Measurements from ENCODE around the gene B4GALT1.
"Not testable (repeated sequence)": the region's sequence is repeated elsewhere in the genome, so short reads cannot be mapped to it uniquely, and the experiment has no call there.

Gene B4GALT1

GRCh38 chr9:33092634-33093033 is 74.5 kb downstream of the B4GALT1 start:
- H3K79me1 ChIP-seq (replicated peaks; ENCODE audit: low read length, poor library complexity, severe bottlenecking), result no peaks in the 10 kb centered on the region
- no peaks in the 10 kb centered on the region for H3K4me1 ChIP-seq (ENCODE audit: control insufficient read depth, insufficient read depth, low read depth, low read length)
- no peaks in the 10 kb centered on the region for H3K9me3 ChIP-seq (ENCODE audit: control insufficient read depth, low read length)
- H2BK12ac ChIP-seq (ENCODE audit: low read length in 2 of 2), result no peak overlapping the region
- no peaks in the 10 kb centered on the region for H3K27me3 ChIP-seq (ENCODE audit: control insufficient read depth in 1 of 2, insufficient read depth in 1 of 2, low read length in 2 of 2)
- no peak overlapping the region for H2AK5ac ChIP-seq (ENCODE audit: low read length, severe bottlenecking)
- 60% methylated on average over 4 of the region's 5 CpGs for WGBS
- no peaks in the 10 kb centered on the region for H3K36me3 ChIP-seq (ENCODE audit: control insufficient read depth in 1 of 2, insufficient read depth in 2 of 2, low read depth in 1 of 2, low read length in 2 of 2)
- no peak overlapping the region for H4K8ac ChIP-seq (ENCODE audit: low read length)
- no peak overlapping the region for H2BK120ac ChIP-seq (ENCODE audit: low read depth, low read length)
- no peak overlapping the region for H2AFZ ChIP-seq (ENCODE audit: low read depth, low read length)
- H3K4me3 ChIP-seq (ENCODE audit: insufficient read depth in 1 of 2, low read depth in 1 of 2, low read length in 2 of 2), result no peak overlapping the region
- no peak overlapping the region for H2BK5ac ChIP-seq (ENCODE audit: low read depth, low read length, poor library complexity, severe bottlenecking)
- DNase-seq, result no peak
- H3K9ac ChIP-seq (ENCODE audit: low read length), result no peak overlapping the region
- no peak overlapping the region for H3K23ac ChIP-seq (ENCODE audit: low read length in 2 of 2)
- H2BK15ac ChIP-seq (ENCODE audit: low read depth, poor library complexity, severe bottlenecking), result no peak overlapping the region
- no peak overlapping the region for H4K91ac ChIP-seq (ENCODE audit: low read length)
- H3K4ac ChIP-seq (ENCODE audit: low read depth in 1 of 2, low read length in 2 of 2), result no peak overlapping the region
- no peak overlapping the region for H3K4me2 ChIP-seq (ENCODE audit: low read length, poor library complexity, severe bottlenecking)
- no peak overlapping the region for H3K27ac ChIP-seq (ENCODE audit: low read length, poor library complexity, severe bottlenecking)
- H3K18ac ChIP-seq (ENCODE audit: low read depth in 1 of 2, low read length in 2 of 2), result no peak overlapping the region
- no peak overlapping the region for H3K14ac ChIP-seq (ENCODE audit: low read length in 2 of 2)

- not testable (repeated sequence) for H3K4me2 ChIP-seq (ENCODE audit: low read length, poor library complexity, severe bottlenecking); H3K79me1 ChIP-seq (replicated peaks; ENCODE audit: low read length, poor library complexity, severe bottlenecking); H3K9ac ChIP-seq (ENCODE audit: low read length); H3K36me3 ChIP-seq (ENCODE audit: control insufficient read depth in 1 of 2, insufficient read depth in 2 of 2, low read depth in 1 of 2, low read length in 2 of 2); H2AFZ ChIP-seq (ENCODE audit: low read depth, low read length); H2BK12ac ChIP-seq (ENCODE audit: low read length in 2 of 2); H2BK5ac ChIP-seq (ENCODE audit: low read depth, low read length, poor library complexity, severe bottlenecking); H4K91ac ChIP-seq (ENCODE audit: low read length); DNase-seq; H3K4me1 ChIP-seq (ENCODE audit: control insufficient read depth, insufficient read depth, low read depth, low read length); H3K27me3 ChIP-seq (ENCODE audit: control insufficient read depth in 1 of 2, insufficient read depth in 1 of 2, low read length in 2 of 2); H3K9me3 ChIP-seq (ENCODE audit: control insufficient read depth, low read length); H3K14ac ChIP-seq (ENCODE audit: low read length in 2 of 2); H3K23ac ChIP-seq (ENCODE audit: low read length in 2 of 2); H2BK120ac ChIP-seq (ENCODE audit: low read depth, low read length); H3K27ac ChIP-seq (ENCODE audit: low read length, poor library complexity, severe bottlenecking); H4K8ac ChIP-seq (ENCODE audit: low read length); H2BK15ac ChIP-seq (ENCODE audit: low read depth, poor library complexity, severe bottlenecking); H3K18ac ChIP-seq (ENCODE audit: low read depth in 1 of 2, low read length in 2 of 2); H2AK5ac ChIP-seq (ENCODE audit: low read length, severe bottlenecking); H3K4ac ChIP-seq (ENCODE audit: low read depth in 1 of 2, low read length in 2 of 2); H3K4me3 ChIP-seq (ENCODE audit: insufficient read depth in 1 of 2, low read depth in 1 of 2, low read length in 2 of 2)
- WGBS, result 89% methylated on average over 8 of the region's 9 CpGs
Measured at GRCh38 chr9:33085672-33086071, 81.5 kb downstream of the B4GALT1 start.

GRCh38 chr9:33082538-33083326 is 84.4 kb downstream of the B4GALT1 start:
- Histone ChIP-seq H2BK15ac (ENCODE audit: low read depth, poor library complexity, severe bottlenecking) (no peak overlapping the region), H3K36me3 (ENCODE audit: control insufficient read depth in 1 of 2, insufficient read depth in 2 of 2, low read depth in 1 of 2, low read length in 2 of 2) (no peaks in the 10 kb centered on the region), H3K4ac (ENCODE audit: low read depth in 1 of 2, low read length in 2 of 2) (no peak overlapping the region), H4K8ac (ENCODE audit: low read length) (peak overlapping the region; percentile 71), H2BK5ac (ENCODE audit: low read depth, low read length, poor library complexity, severe bottlenecking) (no peak overlapping the region), H3K9ac (ENCODE audit: low read length) (no peak overlapping the region), H3K18ac (ENCODE audit: low read depth in 1 of 2, low read length in 2 of 2) (no peak overlapping the region), H3K4me1 (ENCODE audit: control insufficient read depth, insufficient read depth, low read depth, low read length) (peaks cover 3% of the 10 kb centered on the region), H3K27me3 (ENCODE audit: control insufficient read depth in 1 of 2, insufficient read depth in 1 of 2, low read length in 2 of 2) (no peaks in the 10 kb centered on the region), H2BK120ac (ENCODE audit: low read depth, low read length) (no peak overlapping the region), H3K23ac (ENCODE audit: low read length in 2 of 2) (no peak overlapping the region), H3K4me3 (ENCODE audit: insufficient read depth in 1 of 2, low read depth in 1 of 2, low read length in 2 of 2) (no peak overlapping the region), H3K79me1 (replicated peaks; ENCODE audit: low read length, poor library complexity, severe bottlenecking) (no peaks in the 10 kb centered on the region), H2AK5ac (ENCODE audit: low read length, severe bottlenecking) (no peak overlapping the region), H3K4me2 (ENCODE audit: low read length, poor library complexity, severe bottlenecking) (no peak overlapping the region), H3K14ac (ENCODE audit: low read length in 2 of 2) (no peak overlapping the region), H2AFZ (ENCODE audit: low read depth, low read length) (no peak overlapping the region), H4K91ac (ENCODE audit: low read length) (no peak overlapping the region), H2BK12ac (ENCODE audit: low read length in 2 of 2) (no peak overlapping the region), H3K9me3 (ENCODE audit: control insufficient read depth, low read length) (no peaks in the 10 kb centered on the region), H3K27ac (ENCODE audit: low read length, poor library complexity, severe bottlenecking) (no peak overlapping the region)
- no peak for DNase-seq
- WGBS, result 73% methylated on average over 6 of the region's 8 CpGs

- no peak overlapping the region for H3K9ac ChIP-seq (ENCODE audit: low read length)
- 97% methylated on average over 5 of the region's 5 CpGs for WGBS
- peak overlapping the region in 1 of 2 experiments; percentile 40 for H3K23ac ChIP-seq (ENCODE audit: low read length in 2 of 2)
- H3K27ac ChIP-seq (ENCODE audit: low read length, poor library complexity, severe bottlenecking), result no peak overlapping the region
- H3K36me3 ChIP-seq (ENCODE audit: control insufficient read depth in 1 of 2, insufficient read depth in 2 of 2, low read depth in 1 of 2, low read length in 2 of 2), result no peaks in the 10 kb centered on the region
- H3K9me3 ChIP-seq (ENCODE audit: control insufficient read depth, low read length), result no peaks in the 10 kb centered on the region
- H3K4me3 ChIP-seq (ENCODE audit: insufficient read depth in 1 of 2, low read depth in 1 of 2, low read length in 2 of 2), result no peak overlapping the region
- peaks cover 3% of the 10 kb centered on the region for H3K4me1 ChIP-seq (ENCODE audit: control insufficient read depth, insufficient read depth, low read depth, low read length)
- H2AK5ac ChIP-seq (ENCODE audit: low read length, severe bottlenecking), result peak overlapping the region; percentile 50
- H3K79me1 ChIP-seq (replicated peaks; ENCODE audit: low read length, poor library complexity, severe bottlenecking), result no peaks in the 10 kb centered on the region
- H2BK15ac ChIP-seq (ENCODE audit: low read depth, poor library complexity, severe bottlenecking), result no peak overlapping the region
- peak overlapping the region in 1 of 2 experiments; percentile 45 for H3K4ac ChIP-seq (ENCODE audit: low read depth in 1 of 2, low read length in 2 of 2)
- no peaks in the 10 kb centered on the region for H3K27me3 ChIP-seq (ENCODE audit: control insufficient read depth in 1 of 2, insufficient read depth in 1 of 2, low read length in 2 of 2)
- DNase-seq, result no peak
- no peak overlapping the region for H2AFZ ChIP-seq (ENCODE audit: low read depth, low read length)
- H3K4me2 ChIP-seq (ENCODE audit: low read length, poor library complexity, severe bottlenecking), result no peak overlapping the region
- peak overlapping the region in 1 of 2 experiments; percentile 42 for H2BK12ac ChIP-seq (ENCODE audit: low read length in 2 of 2)
- H3K18ac ChIP-seq (ENCODE audit: low read depth in 1 of 2, low read length in 2 of 2), result no peak overlapping the region
- no peak overlapping the region for H4K91ac ChIP-seq (ENCODE audit: low read length)
- H2BK120ac ChIP-seq (ENCODE audit: low read depth, low read length), result no peak overlapping the region
- H4K8ac ChIP-seq (ENCODE audit: low read length), result no peak overlapping the region
- peak overlapping the region in 1 of 2 experiments; percentile 53 for H3K14ac ChIP-seq (ENCODE audit: low read length in 2 of 2)
- H2BK5ac ChIP-seq (ENCODE audit: low read depth, low read length, poor library complexity, severe bottlenecking), result no peak overlapping the region
Measured at GRCh38 chr9:33082128-33082527, 85.0 kb downstream of the B4GALT1 start.

Data from mesenchymal stem cell (in vitro differentiated cells and primary cell).